Smooth muscle cell (in vitro differentiated cells): ENCODE data around the gene FAM50B. TPM values are rescaled to one million over a fixed set of nuclear protein-coding genes. Genes with fewer than 3 reads are reported as not detected.

Experiments
- DNase-seq: peaks from one replicate; lab custom pipeline; 2025; ENCODE audit not compliant: unreplicated experiment; lab: John Stamatoyannopoulos, UW
- H2AFZ ChIP-seq: fragments of 200-600 bp; sonication (generic); 2 replicates; pipeline ENCODE4 v1.6.0; 2016; ENCODE audit warnings: antibody characterized with exemption, low read depth, mild to moderate bottlenecking
- H3F3A ChIP-seq: fragments of 200-600 bp; sonication (generic); 2 replicates; pipeline ENCODE4 v1.6.0; 2017; ENCODE audit warnings: antibody characterized with exemption, low read depth
- H3K27ac ChIP-seq: fragments of 200-600 bp; sonication (generic); 2 replicates; pipeline ENCODE4 v1.5.1; 2016; ENCODE audit warnings: low read depth, mild to moderate bottlenecking
- H3K27me3 ChIP-seq: fragments of 200-600 bp; sonication (generic); 2 replicates; pipeline ENCODE4 v1.6.1; 2016; ENCODE audit warnings: low read depth, mild to moderate bottlenecking
- H3K36me3 ChIP-seq: fragments of 200-600 bp; sonication (generic); 2 replicates; pipeline ENCODE4 v1.5.1; 2016; ENCODE audit warnings: low read depth
- H3K4me1 ChIP-seq: fragments of 200-600 bp; sonication (generic); 2 replicates; pipeline ENCODE4 v1.5.1; 2016; ENCODE audit warnings: low read depth
- H3K4me2 ChIP-seq: fragments of 200-600 bp; sonication (generic); 2 replicates; pipeline ENCODE4 v1.6.0; 2016; ENCODE audit warnings: mild to moderate bottlenecking
- H3K4me3 ChIP-seq: fragments of 200-600 bp; sonication (generic); 2 replicates; pipeline ENCODE4 v1.5.1; 2016; ENCODE audit warnings: mild to moderate bottlenecking
- H3K79me2 ChIP-seq: fragments of 200-600 bp; sonication (generic); 2 replicates; pipeline ENCODE4 v1.6.0; 2016; ENCODE audit warnings: low read depth, mild to moderate bottlenecking
- H3K9ac ChIP-seq: fragments of 200-600 bp; sonication (generic); 2 replicates; pipeline ENCODE4 v1.6.0; 2016; ENCODE audit warnings: low read depth
- H3K9me3 ChIP-seq: fragments of 200-600 bp; sonication (generic); replicated peaks from 2 replicates; pipeline ENCODE4 v1.5.1; 2016; ENCODE audit warnings: low read depth
- H4K20me1 ChIP-seq: fragments of 200-600 bp; sonication (generic); 2 replicates; pipeline ENCODE4 v1.6.0; 2016; ENCODE audit warnings: low read depth
- CTCF ChIP-seq: fragments of 200-600 bp; sonication (generic); IDR thresholded peaks from 2 replicates; pipeline ENCODE4 v1.5.1; 2017; ENCODE audit warnings: borderline replicate concordance, mild to moderate bottlenecking, antibody characterized with exemption; ENCODE audit not compliant: insufficient read depth, poor library complexity, severe bottlenecking
- WGBS: methylation state at CpG from one replicate; pipeline ENCODE4 v1.1.7; 2016; ENCODE audit warnings: low lambda C conversion rate; 5-methylcytosine and 5-hydroxymethylcytosine counted together
- polyA plus RNA-seq: library from polyadenylated mRNA; unstranded; fragments of >200 nt; fragmentation: Nextera tagmentation; extraction: Ambion mirVana; gene quantifications from 2 replicates; pipeline ENCODE4 v1.2.1, GENCODE V29; 2016
- total RNA-seq: library from RNA; depleted of rRNA; stranded (reverse); fragments of >200 nt; gene quantifications from 2 replicates; pipeline ENCODE4 v1.2.3, GENCODE V29; 2014

The FAM50B gene
- total and polyA plus RNA-seq, 2 experiments from 2014 or later, result 4.3 to 6.3 TPM

- no peaks in the 10 kb centered on the region for H3K27me3 ChIP-seq
- H3K4me1 ChIP-seq, result peaks cover 1% of the 10 kb centered on the region
- no peak for TF ChIP-seq CTCF
- no peak overlapping the region for H3K4me3 ChIP-seq
- no peak for DNase-seq
- H3K9me3 ChIP-seq, result no peaks in the 10 kb centered on the region
- no peaks in the 10 kb centered on the region for H4K20me1 ChIP-seq
- H3K36me3 ChIP-seq, result no peaks in the 10 kb centered on the region
- 65% methylated on average over 3 of the region's 3 CpGs for WGBS
- no peaks in the 10 kb centered on the region for H3F3A ChIP-seq
- no peaks in the 10 kb centered on the region for H3K79me2 ChIP-seq
- H3K4me2 ChIP-seq, result no peak overlapping the region
- H3K9ac ChIP-seq, result no peak overlapping the region
- no peak overlapping the region for H2AFZ ChIP-seq
- H3K27ac ChIP-seq, result no peak overlapping the region
Observed at GRCh38 chr6:3836566-3836965, 12.6 kb upstream of the FAM50B start.

GRCh38 chr6:3837781-3838180 lies 11.4 kb upstream of the FAM50B start:
- 82% methylated on average over 1 of the region's 1 CpG for WGBS

GRCh38 chr6:3838992-3839867 lies 9.9 kb upstream of the FAM50B start:
- Histone ChIP-seq H3K4me3 (no peak overlapping the region), H3K4me2 (no peak overlapping the region), H3K4me1 (peaks cover 14% of the 10 kb centered on the region), H3K36me3 (no peaks in the 10 kb centered on the region), H3K27ac (no peak overlapping the region), H3K79me2 (no peaks in the 10 kb centered on the region), H3K27me3 (no peaks in the 10 kb centered on the region), H3F3A (peaks cover 3% of the 10 kb centered on the region), H3K9ac (no peak overlapping the region), H2AFZ (no peak overlapping the region), H4K20me1 (no peaks in the 10 kb centered on the region), H3K9me3 (no peaks in the 10 kb centered on the region)
- TF ChIP-seq CTCF, result no peak
- 83% methylated on average over 8 of the region's 8 CpGs for WGBS
- no peak for DNase-seq

More at GRCh38 chr6:3837781-3838180, 11.4 kb upstream of the FAM50B start:
- H3K27me3 ChIP-seq, result no peaks in the 10 kb centered on the region
- no peak overlapping the region for H2AFZ ChIP-seq
- no peaks in the 10 kb centered on the region for H3K79me2 ChIP-seq
- no peak overlapping the region for H3K9ac ChIP-seq
- no peaks in the 10 kb centered on the region for H3K36me3 ChIP-seq
- H3K4me2 ChIP-seq, result no peak overlapping the region
- DNase-seq, result no peak
- H4K20me1 ChIP-seq, result no peaks in the 10 kb centered on the region
- TF ChIP-seq CTCF, result no peak
- no peaks in the 10 kb centered on the region for H3K9me3 ChIP-seq
- no peak overlapping the region for H3K27ac ChIP-seq
- H3K4me3 ChIP-seq, result no peak overlapping the region
- H3F3A ChIP-seq, result no peaks in the 10 kb centered on the region
- peaks cover 6% of the 10 kb centered on the region for H3K4me1 ChIP-seq
